Measurements from ENCODE around the gene VCAM1. TPM values are rescaled to one million over a fixed set of nuclear protein-coding genes. Genes with fewer than 3 reads are reported as not detected.

Gene VCAM1
- total RNA-seq, 1 experiment from 2014 or later, result 0.07 TPM

- no peaks in the 10 kb centered on the region for H3K4me1 Mint-ChIP-seq
- no peaks in the 10 kb centered on the region for H3K4me1 ChIP-seq (ENCODE audit: insufficient read depth, low read length)
- no peak for TF ChIP-seq CTCF (conservative IDR thresholded peaks at IDR 0.05)
- H3T11ph ChIP-seq (ENCODE audit: low read length), result no peak overlapping the region
- H3K27me3 ChIP-seq (ENCODE audit: insufficient read depth, low read length), result no peaks in the 10 kb centered on the region
- H4K5ac ChIP-seq (ENCODE audit: insufficient read length, low read depth, low read length), result no peak overlapping the region
- no peaks in the 10 kb centered on the region for H3K36me3 Mint-ChIP-seq (ENCODE audit: insufficient read depth in 1 of 3, low read depth in 3 of 3)
- H3K4me3 Mint-ChIP-seq, result no peak overlapping the region
- no peak overlapping the region for H3K56ac ChIP-seq (ENCODE audit: insufficient read length, low read depth, low read length)
- H3K23ac ChIP-seq (ENCODE audit: insufficient read length, low read depth, low read length), result no peak overlapping the region
- H3K18ac ChIP-seq (ENCODE audit: insufficient read length, low read depth, low read length), result no peak overlapping the region
- no peaks in the 10 kb centered on the region for H3K27me3 Mint-ChIP-seq (ENCODE audit: low read depth)
- no peak overlapping the region for H2BK12ac ChIP-seq (ENCODE audit: insufficient read length, low read depth, low read length)
- DNase-seq, result no peak
- H3K27ac ChIP-seq (ENCODE audit: insufficient read length, low read depth, low read length), result no peak overlapping the region
- no peak overlapping the region for H2AFZ ChIP-seq (ENCODE audit: low read length)
- no peak overlapping the region for H2BK120ac ChIP-seq (ENCODE audit: low read depth, low read length, poor library complexity, severe bottlenecking)
- no peak overlapping the region for H3K14ac ChIP-seq (ENCODE audit: insufficient read depth, low read length)
- no peak overlapping the region for H3K4ac ChIP-seq (ENCODE audit: low read depth, low read length)
- H2BK20ac ChIP-seq (ENCODE audit: low read depth, low read length, poor library complexity, severe bottlenecking), result no peak overlapping the region
- H3K9me3 ChIP-seq (ENCODE audit: control insufficient read depth, low read depth, low read length), result no peaks in the 10 kb centered on the region
- H2BK15ac ChIP-seq (ENCODE audit: low read depth, low read length), result no peak overlapping the region
- H3K4me2 ChIP-seq (ENCODE audit: insufficient read depth, insufficient read length, low read length), result no peak overlapping the region
- no peaks in the 10 kb centered on the region for H3K23me2 ChIP-seq (ENCODE audit: insufficient read length, low read depth, low read length, poor library complexity, severe bottlenecking)
- no CpG with 5 or more reads among the region's 1 CpG for WGBS (ENCODE audit: extremely low coverage, insufficient read length, low lambda C conversion rate)
- no peaks in the 10 kb centered on the region for H4K20me1 ChIP-seq (ENCODE audit: control insufficient read depth, insufficient read depth, insufficient read length)
- H2AK5ac ChIP-seq (ENCODE audit: insufficient read length, low read length), result no peak overlapping the region
- H4K8ac ChIP-seq (replicated peaks; ENCODE audit: insufficient read length, low read depth, low read length), result no peak overlapping the region
- H3K79me1 ChIP-seq (ENCODE audit: insufficient read depth, low read depth, low read length, poor library complexity, severe bottlenecking), result no peaks in the 10 kb centered on the region
- H2BK5ac ChIP-seq (ENCODE audit: insufficient read length, low read length), result no peak overlapping the region
- H4K91ac ChIP-seq (ENCODE audit: insufficient read length, low read depth, low read length), result no peak overlapping the region
- no peak overlapping the region for H3K9ac ChIP-seq (ENCODE audit: extremely low read depth, insufficient read length, low read length)
- peaks cover 0 to 2% of the 10 kb centered on the region in 2 experiments; a peak in 1 of 5 replicates for H3K9me3 Mint-ChIP-seq
- H3K27ac Mint-ChIP-seq, result no peak overlapping the region
- H3K79me2 ChIP-seq (ENCODE audit: insufficient read depth, low read length), result no peaks in the 10 kb centered on the region
Measured at GRCh38 chr1:100774370-100774769, 54.8 kb downstream of the VCAM1 start.
